Choroid plexus epithelial cell (primary cell): ENCODE results near the gene BTN1A1.
A peak's percentile ranks its signal among the peaks of the same experiment; 100 is the strongest.
"Not testable (repeated sequence)": the region's sequence is repeated elsewhere in the genome, so short reads cannot be mapped to it uniquely, and the experiment has no call there.

Source experiments
- DNase-seq: peaks from one replicate; pipeline ENCODE4 v3.0.0-alpha.2; 2010; ENCODE audit warnings: low read depth
- H3K4me3 ChIP-seq: 2 replicates; pipeline ENCODE4 v1.5.1; 2011; ENCODE audit warnings: low read depth, mild to moderate bottlenecking, control low read depth, low read length, moderate library complexity
- TF ChIP-seq, protein P1 (sequence below): conservative IDR thresholded peaks from 2 replicates; pipeline ENCODE4 v1.5.1; 2011; ENCODE audit warnings: low read depth, mild to moderate bottlenecking, control low read depth, inconsistent platforms, low read length, moderate library complexity

Gene BTN1A1

DNA sequence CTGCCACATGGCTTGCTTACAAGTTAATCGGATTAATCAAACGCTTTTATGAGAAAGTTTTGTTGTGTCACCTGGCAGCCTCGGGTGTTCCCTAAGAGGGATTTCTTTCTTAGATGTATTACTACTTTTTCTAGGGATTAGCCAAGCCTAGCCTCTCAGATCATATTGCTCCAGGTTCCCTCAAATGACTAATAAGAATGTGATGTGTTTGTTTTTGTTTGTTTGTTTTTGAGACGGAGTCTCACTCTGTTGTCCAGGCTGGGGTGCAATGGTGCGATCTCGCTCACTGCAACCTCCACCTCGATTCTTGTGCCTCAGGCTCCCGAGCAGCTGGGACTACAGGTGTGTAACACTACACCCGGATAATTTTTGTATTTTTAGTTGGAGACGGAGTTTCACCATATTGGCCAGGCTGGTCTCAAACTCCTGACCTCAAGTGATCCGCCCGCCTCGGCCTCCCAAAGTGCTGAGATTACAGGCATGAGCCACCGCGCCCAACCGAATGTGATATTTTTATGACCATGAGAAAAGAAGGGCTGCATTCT lies 39.0 kb downstream of the BTN1A1 start:
- DNase-seq: peak; percentile 18
- peak overlapping the region; percentile 83 for H3K4me3 ChIP-seq
- TF ChIP-seq, protein P1, sequence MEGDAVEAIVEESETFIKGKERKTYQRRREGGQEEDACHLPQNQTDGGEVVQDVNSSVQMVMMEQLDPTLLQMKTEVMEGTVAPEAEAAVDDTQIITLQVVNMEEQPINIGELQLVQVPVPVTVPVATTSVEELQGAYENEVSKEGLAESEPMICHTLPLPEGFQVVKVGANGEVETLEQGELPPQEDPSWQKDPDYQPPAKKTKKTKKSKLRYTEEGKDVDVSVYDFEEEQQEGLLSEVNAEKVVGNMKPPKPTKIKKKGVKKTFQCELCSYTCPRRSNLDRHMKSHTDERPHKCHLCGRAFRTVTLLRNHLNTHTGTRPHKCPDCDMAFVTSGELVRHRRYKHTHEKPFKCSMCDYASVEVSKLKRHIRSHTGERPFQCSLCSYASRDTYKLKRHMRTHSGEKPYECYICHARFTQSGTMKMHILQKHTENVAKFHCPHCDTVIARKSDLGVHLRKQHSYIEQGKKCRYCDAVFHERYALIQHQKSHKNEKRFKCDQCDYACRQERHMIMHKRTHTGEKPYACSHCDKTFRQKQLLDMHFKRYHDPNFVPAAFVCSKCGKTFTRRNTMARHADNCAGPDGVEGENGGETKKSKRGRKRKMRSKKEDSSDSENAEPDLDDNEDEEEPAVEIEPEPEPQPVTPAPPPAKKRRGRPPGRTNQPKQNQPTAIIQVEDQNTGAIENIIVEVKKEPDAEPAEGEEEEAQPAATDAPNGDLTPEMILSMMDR: no peak

DNA sequence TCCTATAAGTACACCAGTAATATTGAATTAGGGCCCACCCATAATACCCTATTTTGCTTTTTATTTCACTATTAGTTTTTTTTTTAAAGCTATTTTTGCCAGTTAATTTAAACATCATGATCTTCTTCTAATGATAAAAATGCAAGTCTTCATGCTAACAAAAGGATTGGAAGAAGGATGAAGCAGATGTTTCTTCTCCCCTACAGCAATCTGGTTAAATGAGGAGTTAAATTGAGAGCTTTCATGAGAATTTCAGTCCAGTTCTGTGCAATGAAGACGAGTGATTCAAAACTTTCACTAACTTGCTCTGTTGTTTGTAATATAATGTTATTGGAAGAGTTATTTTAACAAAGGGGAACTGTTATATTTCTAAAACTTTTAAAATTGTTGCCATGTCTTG lies 41.5 kb downstream of the BTN1A1 start:
- no peak for DNase-seq
- TF ChIP-seq, protein P1: no peak
- H3K4me3 ChIP-seq: no peak overlapping the region

DNA sequence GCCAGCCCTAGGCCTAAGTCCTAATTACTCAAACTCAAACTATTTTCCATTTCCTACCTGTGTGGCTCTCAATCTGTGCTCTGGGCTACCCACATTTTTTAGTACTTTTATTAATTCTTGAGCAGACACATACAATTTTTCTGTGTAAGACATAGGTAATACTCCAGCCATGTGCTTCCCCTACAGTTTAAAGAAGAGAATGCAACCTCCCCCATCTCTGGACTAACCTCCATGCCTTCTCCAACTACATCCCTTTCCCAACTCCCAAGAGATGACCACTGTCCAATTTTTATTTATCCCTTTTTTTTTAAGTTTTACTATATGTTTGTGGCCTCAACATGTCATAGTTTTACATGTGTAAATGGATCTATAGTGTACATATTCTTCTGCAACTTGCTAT lies 43.9 kb downstream of the BTN1A1 start:
- no peak overlapping the region for H3K4me3 ChIP-seq
- TF ChIP-seq, protein P1: peak; percentile 63
- DNase-seq: peak; percentile 59

DNA sequence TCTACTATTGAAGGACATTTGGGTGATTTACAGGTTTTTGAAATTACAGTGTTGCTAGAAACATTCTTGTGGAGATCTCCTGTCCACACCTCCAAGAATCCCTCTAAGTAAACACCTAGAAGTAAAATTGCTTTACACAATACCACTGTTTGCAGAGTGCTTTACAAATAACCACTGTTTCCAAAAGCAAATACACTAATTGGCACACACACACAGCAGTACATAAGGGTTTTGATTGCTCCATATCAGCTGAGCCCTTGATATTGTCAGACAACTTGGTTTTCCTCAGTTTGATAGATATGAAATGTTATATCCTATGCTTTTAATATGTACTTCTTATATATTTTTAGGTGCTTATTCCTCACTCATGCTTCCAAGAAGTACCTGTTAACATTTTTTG lies 44.4 kb downstream of the BTN1A1 start:
- no peak for DNase-seq
- TF ChIP-seq, protein P1: no peak
- H3K4me3 ChIP-seq: no peak overlapping the region

DNA sequence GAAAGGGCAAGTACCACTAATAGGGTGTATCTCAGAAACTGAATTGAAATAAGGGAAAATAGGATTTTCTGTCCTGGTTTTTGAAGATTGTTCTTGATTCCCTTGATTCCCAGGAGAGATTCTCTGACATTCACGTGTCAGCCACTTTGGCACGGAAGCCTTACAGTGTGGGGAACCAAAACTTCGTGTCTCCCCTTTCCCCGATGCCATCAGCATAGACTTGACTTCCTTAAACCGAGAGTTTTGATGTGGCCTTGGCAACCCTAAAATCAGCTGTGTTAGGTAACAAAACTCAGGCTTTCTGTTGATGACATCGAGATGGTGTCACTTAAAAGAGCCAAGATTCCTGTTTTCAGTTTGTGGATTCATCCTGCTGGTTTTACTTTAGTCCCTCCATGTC lies 45.5 kb downstream of the BTN1A1 start:
- TF ChIP-seq, protein P1: no peak
- no peak for DNase-seq
- no peak overlapping the region for H3K4me3 ChIP-seq

DNA sequence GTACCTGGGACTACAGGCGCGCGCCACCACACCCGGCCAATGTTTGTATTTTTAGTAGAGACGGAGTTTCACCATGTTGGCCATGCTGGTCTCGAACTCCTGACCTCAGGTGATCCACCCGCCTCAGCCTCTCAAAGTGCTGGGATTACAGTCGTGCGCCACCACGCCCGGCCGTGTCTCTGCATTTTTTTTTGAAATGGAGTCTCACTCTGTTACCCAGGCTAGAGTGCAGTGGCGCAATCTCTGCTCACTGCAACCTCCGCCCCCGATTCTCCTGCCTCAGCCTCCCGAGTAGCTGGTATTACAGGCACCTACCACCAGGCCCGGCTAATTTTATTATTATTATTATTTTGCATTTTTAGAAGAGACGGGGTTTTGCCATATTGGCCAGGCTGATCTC lies 47.3 kb downstream of the BTN1A1 start:
- not testable (repeated sequence) for H3K4me3 ChIP-seq, DNase-seq

DNA sequence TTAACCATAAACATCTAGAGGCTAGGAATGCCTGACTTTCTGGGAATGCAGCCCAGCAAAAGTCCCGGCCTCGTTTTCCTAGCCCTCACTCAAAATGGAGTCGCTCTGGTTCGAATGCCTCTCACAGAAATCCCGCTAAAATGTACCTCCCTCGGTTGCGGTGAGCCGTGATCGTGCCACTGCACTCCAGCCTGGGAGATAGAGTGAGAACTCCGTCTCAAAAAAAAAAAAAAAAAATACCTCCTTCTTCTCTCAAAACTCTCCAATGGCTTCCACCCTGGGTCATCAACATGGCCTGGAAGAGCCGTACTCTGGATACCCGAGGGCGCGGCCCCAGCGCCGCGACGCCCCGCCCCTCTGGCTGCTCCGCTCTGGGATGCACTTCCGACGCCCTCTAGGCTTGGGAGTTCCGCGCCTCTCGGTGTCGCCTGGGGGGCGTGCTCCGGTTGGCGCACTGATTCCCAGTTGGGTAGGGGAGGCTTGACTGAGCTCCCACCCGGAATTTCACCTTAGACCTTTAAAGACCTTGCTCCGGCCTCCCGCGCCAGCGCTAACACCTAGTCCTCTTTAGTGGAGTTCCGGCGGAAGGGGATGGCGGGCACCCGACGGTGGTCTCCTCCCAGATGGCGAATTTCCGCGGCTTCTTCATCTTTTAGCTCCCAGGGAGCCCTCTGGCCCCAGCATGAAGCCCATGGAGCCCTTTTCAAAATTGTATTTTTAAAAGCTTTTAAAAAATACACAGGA lies 50.3 kb downstream of the BTN1A1 start:
- TF ChIP-seq, protein P1: peak; percentile 17
- peak; percentile 54 for DNase-seq
- H3K4me3 ChIP-seq: peak overlapping the region; percentile 74
